ENCODE results near the gene PCDHA2. TPM values are rescaled to one million over a fixed set of nuclear protein-coding genes. Genes with fewer than 3 reads are reported as not detected.
"Not testable (repeated sequence)": the region's sequence is repeated elsewhere in the genome, so short reads cannot be mapped to it uniquely, and the experiment has no call there.

Gene PCDHA2
- total RNA-seq, 4 donors from 2014 or later, result not detected

GRCh38 chr5:140800816-140801493, 6.3 kb downstream of the PCDHA2 start, which contains the start of gene PCDHA3:
Gene PCDHA3, plus strand, starts transcription at chr5:140801057.
- no peaks in the 10 kb centered on the region for H3K36me3 ChIP-seq
- H3K4me3 ChIP-seq, result peak within 1 kb of the TSS in 2 of 4 donors; percentile 18 to 35
- no peak within 1 kb of the TSS for H3K27ac ChIP-seq
- DNase-seq, result no peak
- peaks cover 0 to 33% (median 5%) of the 10 kb centered on the region in 4 donors for H3K9me3 ChIP-seq
- TF ChIP-seq POLR2A (IDR thresholded peaks at IDR 0.05) (no peak), CTCF (IDR thresholded peaks at IDR 0.05) (peak in 1 of 6 experiments; percentile 7)
- H3K4me1 ChIP-seq, result no peaks in the 10 kb centered on the region
- H3K27me3 ChIP-seq, result no peaks in the 10 kb centered on the region

DNA sequence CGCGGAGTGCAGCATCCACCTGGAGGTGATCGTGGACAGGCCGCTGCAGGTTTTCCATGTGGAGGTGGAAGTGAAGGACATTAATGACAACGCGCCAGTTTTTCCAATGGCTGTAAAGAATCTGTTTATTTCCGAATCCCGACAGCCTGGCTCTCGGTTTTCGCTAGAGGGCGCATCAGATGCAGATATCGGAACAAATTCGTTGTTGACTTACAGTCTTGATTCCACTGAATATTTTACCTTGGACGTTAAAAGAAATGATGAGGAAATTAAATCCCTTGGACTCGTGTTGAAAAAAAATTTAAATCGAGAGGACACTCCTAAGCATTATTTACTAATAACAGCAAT, 6.8 kb downstream of the PCDHA2 start:
- peak overlapping the region in 2 of 4 donors; percentile 18 to 35 for H3K4me3 ChIP-seq
- peaks cover 0 to 28% (median 3%) of the 10 kb centered on the region in 4 donors for H3K9me3 ChIP-seq
- H3K27ac ChIP-seq, result no peak overlapping the region
- no peak for DNase-seq
- H3K36me3 ChIP-seq, result no peaks in the 10 kb centered on the region
- no peaks in the 10 kb centered on the region for H3K4me1 ChIP-seq
- no peaks in the 10 kb centered on the region for H3K27me3 ChIP-seq
- TF ChIP-seq POLR2A (IDR thresholded peaks at IDR 0.05) (no peak), CTCF (IDR thresholded peaks at IDR 0.05) (peak in 1 of 6 experiments; percentile 16)

DNA sequence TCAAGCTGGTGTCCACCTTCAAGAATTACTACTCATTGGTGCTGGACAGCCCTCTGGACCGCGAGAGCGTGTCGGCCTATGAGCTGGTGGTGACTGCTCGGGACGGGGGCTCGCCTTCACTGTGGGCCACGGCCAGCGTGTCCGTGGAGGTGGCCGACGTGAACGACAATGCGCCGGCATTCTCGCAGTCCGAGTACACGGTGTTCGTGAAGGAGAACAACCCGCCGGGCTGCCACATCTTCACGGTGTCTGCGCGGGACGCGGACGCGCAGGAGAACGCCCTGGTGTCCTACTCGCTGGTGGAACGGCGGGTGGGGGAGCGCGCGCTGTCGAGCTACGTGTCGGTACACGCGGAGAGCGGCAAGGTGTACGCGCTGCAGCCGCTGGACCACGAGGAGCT, 7.7 kb downstream of the PCDHA2 start:
- not testable (repeated sequence) for H3K36me3 ChIP-seq, H3K4me1 ChIP-seq, H3K27ac ChIP-seq, DNase-seq, H3K4me3 ChIP-seq, H3K27me3 ChIP-seq
- H3K9me3 ChIP-seq, result peaks cover 0 to 25% (median 0%) of the 10 kb centered on the region in 4 donors

- no peak overlapping the region for H3K27ac ChIP-seq
- TF ChIP-seq POLR2A (IDR thresholded peaks at IDR 0.05), result no peak
- TF ChIP-seq CTCF (IDR thresholded peaks at IDR 0.05), result no peak
- peaks cover 0 to 29% (median 0%) of the 10 kb centered on the region in 4 donors for H3K9me3 ChIP-seq
- no peak for DNase-seq
- no peaks in the 10 kb centered on the region for H3K4me1 ChIP-seq
- no peaks in the 10 kb centered on the region for H3K36me3 ChIP-seq
- no peaks in the 10 kb centered on the region for H3K27me3 ChIP-seq
- H3K4me3 ChIP-seq, result no peak overlapping the region
These were observed 8.2 kb downstream of the PCDHA2 start for GRCh38 chr5:140802781-140803271.

DNA sequence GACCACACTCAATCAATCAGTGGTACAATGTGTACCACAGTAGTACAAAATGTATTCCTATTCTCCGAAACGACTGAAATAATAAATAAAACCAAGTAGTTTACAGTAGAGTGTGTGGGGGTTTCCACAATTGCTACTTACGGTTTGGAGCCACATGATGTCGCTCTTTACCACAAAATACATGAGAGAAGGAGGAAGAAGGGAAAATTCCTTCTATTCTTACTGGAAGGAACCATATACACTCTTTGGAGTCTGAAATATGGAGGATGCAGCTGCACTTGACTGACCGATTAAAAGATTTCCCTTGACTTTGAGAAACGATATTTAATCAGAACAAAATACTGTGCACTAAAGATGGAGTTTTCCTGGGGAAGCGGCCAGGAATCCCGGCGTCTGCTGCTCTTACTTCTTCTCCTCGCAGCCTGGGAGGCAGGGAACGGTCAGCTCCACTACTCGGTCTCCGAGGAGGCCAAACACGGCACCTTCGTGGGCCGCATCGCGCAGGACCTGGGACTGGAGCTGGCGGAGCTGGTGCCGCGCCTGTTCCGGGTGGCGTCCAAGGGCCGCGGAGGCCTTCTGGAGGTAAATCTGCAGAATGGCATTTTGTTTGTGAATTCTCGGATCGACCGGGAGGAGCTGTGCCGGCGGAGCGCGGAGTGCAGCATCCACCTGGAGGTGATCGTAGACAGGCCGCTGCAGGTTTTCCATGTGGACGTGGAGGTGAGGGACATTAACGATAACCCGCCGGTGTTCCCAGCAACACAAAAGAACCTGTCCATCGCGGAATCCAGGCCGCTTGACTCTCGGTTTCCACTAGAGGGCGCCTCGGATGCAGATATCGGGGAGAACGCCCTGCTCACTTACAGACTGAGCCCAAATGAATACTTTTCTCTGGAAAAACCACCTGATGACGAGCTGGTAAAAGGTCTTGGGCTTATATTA, 12.5 kb downstream of the PCDHA2 start, which contains the start of gene PCDHA4:
Gene PCDHA4, plus strand, starts transcription at position 235 of the 942 bp plus-strand sequence.
- no peaks in the 10 kb centered on the region for H3K27me3 ChIP-seq

GRCh38 chr5:140808241-140808888, 13.7 kb downstream of the PCDHA2 start:
- H3K4me1 ChIP-seq, H3K4me3 ChIP-seq, DNase-seq, H3K36me3 ChIP-seq, H3K27ac ChIP-seq, H3K27me3 ChIP-seq: not testable (repeated sequence)
- peaks cover 0 to 20% (median 0%) of the 10 kb centered on the region in 4 donors for H3K9me3 ChIP-seq

More for the DNA sequence above, 12.5 kb downstream of the PCDHA2 start, which contains the start of gene PCDHA4:
- TF ChIP-seq POLR2A (IDR thresholded peaks at IDR 0.05), result no peak
- TF ChIP-seq CTCF (IDR thresholded peaks at IDR 0.05), result peak in 1 of 6 experiments; percentile 9
- Histone ChIP-seq H3K4me3 (peak within 1 kb of the TSS; percentile 9 to 40 (median 20)), H3K9me3 (peaks cover 0 to 31% (median 0%) of the 10 kb centered on the region in 4 donors), H3K4me1 (no peaks in the 10 kb centered on the region), H3K36me3 (no peaks in the 10 kb centered on the region), H3K27ac (peak within 1 kb of the TSS in 1 of 4 donors; percentile 17)
- no peak for DNase-seq

Measured in Peyer's patch (tissue), 4 donors.